ENCODE data around the gene UNC5A.

The UNC5A gene

GRCh38 chr5:176891331-176891958 lies 81.1 kb downstream of the UNC5A start:
- no peak for DNase-seq (ENCODE audit: low read depth in 2 of 3, low spot score in 1 of 3)

DNA sequence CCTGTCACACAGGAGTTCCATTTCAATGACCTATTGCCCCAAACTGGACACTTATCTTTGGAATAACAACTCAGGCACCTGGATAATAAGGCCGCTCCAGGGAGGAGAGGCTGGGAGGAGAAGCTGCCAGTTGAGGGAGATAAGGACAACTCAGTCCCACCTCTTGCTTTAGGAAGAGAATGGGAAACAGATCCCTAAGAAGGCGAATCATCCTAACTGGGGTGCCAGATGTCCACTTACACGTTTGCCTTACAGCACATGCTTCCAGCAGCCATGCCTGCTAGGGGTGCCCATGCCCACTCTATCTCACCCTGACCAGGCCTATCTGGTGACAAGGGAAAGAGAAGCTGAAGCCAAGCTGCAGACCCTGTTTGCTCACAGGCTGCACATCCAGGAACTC lies 82.3 kb downstream of the UNC5A start:
- no peak for DNase-seq (ENCODE audit: low read depth in 2 of 3, low spot score in 1 of 3)

DNA sequence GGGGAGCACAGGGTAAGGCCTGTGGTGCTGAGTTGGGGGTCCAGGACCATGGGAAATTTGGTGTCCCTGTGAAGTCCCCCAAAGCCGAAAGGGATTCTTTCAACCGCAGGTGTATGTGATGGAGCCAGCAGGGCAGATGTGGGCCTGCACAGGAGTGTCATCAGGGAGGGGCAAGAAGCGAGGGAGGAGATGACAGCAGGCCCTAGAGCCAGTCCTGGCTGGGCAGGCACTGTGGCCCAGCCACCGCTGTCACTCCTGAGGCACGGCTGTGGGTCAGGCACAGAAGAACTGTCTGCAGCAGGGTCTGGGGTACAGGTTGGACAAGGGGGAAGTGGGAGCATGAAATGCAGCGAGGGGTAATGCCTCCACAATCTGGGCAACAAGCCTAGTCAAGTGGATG lies 83.9 kb downstream of the UNC5A start:
- no peak for DNase-seq (ENCODE audit: low read depth in 2 of 3, low spot score in 1 of 3)

DNA sequence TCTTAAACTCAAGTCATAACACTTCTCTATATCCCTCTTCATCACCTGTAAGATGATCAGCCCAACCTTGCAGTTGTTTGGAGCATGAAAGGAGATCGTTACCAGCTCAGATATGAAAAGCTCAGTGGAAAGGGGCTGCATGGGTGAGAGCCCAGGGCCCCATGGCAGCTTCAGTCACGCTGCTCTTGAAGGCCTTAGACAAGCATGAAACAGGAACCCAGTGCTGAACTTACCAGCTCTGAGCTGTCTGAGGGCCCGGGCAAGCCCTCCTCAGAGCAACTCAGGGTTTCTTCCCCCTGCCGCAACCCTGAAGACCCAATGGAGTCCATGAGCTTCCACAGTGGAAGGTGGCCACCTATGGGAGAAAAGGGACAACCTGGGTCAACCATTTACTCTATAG lies 85.5 kb downstream of the UNC5A start:
- no peak for DNase-seq (ENCODE audit: low read depth in 2 of 3, low spot score in 1 of 3)

DNA sequence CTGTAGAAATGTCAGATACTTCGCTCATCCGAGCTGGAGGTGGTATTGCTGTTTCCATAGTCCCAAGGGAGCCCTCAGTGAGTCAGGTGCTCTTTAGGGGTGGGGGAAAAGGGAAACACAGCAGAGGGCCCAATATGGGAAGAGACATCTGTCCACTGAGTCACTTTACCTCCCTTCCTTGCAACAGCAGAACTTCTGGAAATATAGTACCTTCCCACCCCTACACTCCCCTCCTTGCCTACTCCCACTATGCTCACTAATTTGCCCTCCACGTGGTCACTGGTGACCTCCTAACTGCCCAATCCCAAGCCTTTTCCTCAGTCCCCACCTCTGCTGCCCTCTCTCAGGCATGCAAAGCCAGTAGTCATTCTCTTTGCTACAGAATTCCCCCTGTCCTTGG lies 86.9 kb downstream of the UNC5A start:
- no peak for DNase-seq (ENCODE audit: low read depth in 2 of 3, low spot score in 1 of 3)

DNA sequence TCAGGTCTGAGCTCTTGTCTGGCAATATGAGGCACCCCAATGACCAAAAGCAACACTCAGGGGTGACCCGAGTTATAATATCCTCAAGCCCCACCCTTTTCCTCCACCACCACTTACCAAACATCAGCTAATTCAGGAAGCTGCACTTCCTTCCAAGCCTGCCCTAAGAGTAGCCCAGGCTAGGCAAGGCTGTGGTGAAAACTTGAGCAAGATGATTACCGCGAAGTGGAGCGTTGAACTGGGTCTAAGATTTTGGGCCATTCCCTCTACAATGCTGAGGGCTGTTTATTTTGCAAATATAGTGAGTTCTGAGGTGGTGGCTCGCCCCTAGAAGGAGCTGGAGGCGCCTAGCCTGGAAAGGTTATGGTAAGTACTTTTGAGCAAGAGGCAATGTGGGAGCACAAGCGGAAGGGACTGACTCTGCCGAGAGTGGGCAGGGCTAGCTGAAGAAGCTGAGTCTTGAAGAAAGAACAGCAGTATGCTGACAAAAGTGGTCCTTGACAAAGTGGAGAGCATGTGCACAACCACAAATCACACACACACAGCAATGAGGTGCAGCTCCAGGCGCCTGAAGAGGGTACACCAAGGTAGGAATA lies 89.0 kb downstream of the UNC5A start, which contains the start of gene HK3:
Gene HK3, minus strand, starts transcription at position 51 of the 596 bp plus-strand sequence. CDS start 3,187 bp downstream, outside the sequence.
- DNase-seq (ENCODE audit: low read depth in 2 of 3, low spot score in 1 of 3), result no peak

- no peak for DNase-seq (ENCODE audit: low read depth in 2 of 3, low spot score in 1 of 3)
These were observed 89.8 kb downstream of the UNC5A start for GRCh38 chr5:176899946-176900779.

- DNase-seq (ENCODE audit: low read depth in 2 of 3, low spot score in 1 of 3), result no peak
These were observed 90.4 kb downstream of the UNC5A start for GRCh38 chr5:176900780-176901204.

GRCh38 chr5:176901260-176902101 lies 91.1 kb downstream of the UNC5A start:
- peak in 2 of 3 donors; percentile 4 to 43 for DNase-seq (ENCODE audit: low read depth in 2 of 3, low spot score in 1 of 3)

DNA sequence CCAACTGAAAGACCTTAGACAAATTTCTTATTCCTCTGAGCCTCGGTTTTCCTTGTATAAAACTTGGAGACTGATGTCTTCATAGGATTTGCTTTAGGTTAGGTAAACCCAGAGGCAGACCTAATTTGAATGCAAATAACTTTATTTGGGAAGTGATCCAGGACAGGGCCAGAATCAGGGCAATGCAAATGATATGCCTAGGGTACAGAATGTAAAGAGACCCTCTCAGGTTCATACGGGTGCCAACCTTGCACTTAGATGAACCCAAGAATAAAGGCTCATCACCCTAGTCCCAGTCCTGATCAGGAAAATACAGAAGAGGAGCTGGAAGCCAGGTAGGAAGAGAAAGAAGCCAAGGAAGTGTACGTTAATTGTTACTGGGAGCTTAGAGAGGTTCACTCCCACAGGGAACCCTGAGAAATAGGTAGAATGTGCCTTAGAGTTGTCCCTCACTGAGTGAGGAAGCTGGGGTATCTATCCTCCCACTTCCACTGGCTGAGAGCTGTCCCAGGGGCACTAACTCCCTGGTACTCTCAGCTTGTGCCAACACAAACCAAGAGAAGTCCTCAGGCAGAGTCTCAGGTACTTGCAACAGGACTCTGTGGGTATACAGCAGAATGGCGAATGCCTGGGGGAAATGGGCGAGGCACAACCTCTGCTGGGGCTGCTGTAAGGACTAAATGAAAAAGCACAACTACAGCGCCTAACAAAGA lies 91.9 kb downstream of the UNC5A start:
- DNase-seq (ENCODE audit: low read depth in 2 of 3, low spot score in 1 of 3), result no peak

- no peak for DNase-seq (ENCODE audit: low read depth in 2 of 3, low spot score in 1 of 3)
These were observed 92.7 kb downstream of the UNC5A start for GRCh38 chr5:176902911-176903664.

- no peak for DNase-seq (ENCODE audit: low read depth in 2 of 3, low spot score in 1 of 3)
These were observed 93.9 kb downstream of the UNC5A start for GRCh38 chr5:176904276-176904675.

- no peak for DNase-seq (ENCODE audit: low read depth in 2 of 3, low spot score in 1 of 3)
These were observed 95.8 kb downstream of the UNC5A start for GRCh38 chr5:176906126-176906525.

- no peak for DNase-seq (ENCODE audit: low read depth in 2 of 3, low spot score in 1 of 3)
These were observed 96.4 kb downstream of the UNC5A start for GRCh38 chr5:176906796-176907195.

- DNase-seq (ENCODE audit: low read depth in 2 of 3, low spot score in 1 of 3), result no peak
These were observed 98.5 kb downstream of the UNC5A start for GRCh38 chr5:176908675-176909368.

DNA sequence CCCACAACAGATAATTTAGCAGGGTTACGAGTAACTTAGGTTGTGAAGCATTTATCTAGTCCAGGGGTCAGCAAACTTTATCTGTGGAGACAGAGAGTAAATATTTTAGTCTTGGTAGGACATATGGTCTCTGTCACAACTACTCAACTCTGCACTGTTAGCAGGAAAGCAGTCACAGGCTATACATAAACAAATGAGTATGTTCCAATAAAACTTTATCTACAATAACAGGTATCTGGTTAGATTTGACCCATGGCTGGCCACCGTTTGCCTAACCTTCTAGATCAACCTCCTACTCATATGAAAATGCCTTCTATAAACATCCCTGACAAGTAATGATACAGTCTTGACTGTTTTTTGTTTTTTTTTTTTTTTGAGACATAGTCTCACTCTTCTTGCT lies 101.8 kb downstream of the UNC5A start:
- DNase-seq (ENCODE audit: low read depth in 2 of 3, low spot score in 1 of 3), result no peak

DNA sequence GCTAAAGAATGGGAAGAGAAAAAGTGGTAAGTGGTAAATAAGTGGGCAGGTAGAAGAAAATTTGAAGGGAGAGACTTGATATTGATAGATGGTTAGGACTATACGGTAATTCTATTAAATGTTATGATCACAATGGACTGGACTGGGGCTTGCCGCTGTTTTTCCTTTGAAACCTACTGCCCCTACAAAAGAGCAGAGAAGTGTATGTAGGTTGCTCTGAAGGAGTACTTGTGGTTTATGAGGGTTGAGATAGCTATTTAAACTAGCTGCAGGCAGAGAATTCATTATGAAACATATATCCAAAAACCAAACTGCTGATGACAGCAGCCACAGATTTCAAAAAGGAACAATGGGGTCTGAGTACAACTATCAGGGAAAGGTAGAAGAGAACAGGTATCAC lies 105.5 kb downstream of the UNC5A start:
- no peak for DNase-seq (ENCODE audit: low read depth in 2 of 3, low spot score in 1 of 3)

DNA sequence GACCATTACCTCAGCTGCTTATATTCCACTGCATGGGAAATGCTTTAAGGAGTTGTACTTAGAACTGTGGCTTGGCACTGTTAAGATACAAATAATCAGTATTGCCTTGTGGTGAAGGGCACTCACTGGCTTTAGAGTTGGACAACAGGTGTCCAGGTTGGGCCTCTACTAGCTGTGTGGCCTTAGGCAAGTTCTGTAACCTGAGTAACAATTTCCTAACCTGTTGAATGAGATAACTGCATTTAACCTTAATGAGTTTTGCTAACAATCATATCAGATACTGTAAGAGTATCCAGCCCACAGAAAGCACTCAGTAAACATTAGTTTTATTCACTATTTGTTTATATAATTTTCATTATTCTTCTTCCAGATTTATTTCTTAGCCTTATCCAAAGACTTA lies 106.0 kb downstream of the UNC5A start:
- DNase-seq (ENCODE audit: low read depth in 2 of 3, low spot score in 1 of 3), result no peak

DNA sequence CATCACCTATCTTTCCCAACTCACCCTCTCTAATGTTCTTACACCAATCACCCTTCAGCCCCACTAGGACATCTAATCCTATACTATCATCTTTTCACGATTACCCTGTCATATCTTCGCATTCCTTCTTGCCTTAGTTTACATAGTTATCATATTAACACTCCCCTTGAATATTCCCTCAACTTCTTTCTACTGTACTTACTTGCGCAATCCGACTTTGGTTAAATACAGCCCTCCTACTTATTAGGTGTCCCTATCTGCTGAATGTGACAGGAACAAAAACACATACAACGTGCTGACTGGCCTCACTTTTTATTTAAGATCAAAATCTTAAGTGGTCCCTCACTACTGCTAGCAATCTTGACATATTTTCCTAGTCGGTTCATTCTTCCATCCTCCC lies 108.3 kb downstream of the UNC5A start:
- DNase-seq (ENCODE audit: low read depth in 2 of 3, low spot score in 1 of 3), result no peak

All from stimulated activated CD4-positive, alpha-beta T cell treated with anti-CD3 and anti-CD28 coated beads, Interleukin-12 subunit alpha, Interleukin-12 subunit beta, amount 100 ng/mL, for 48 hours (primary cell).